Measurements from ENCODE around the gene GLB1L.
"Not testable (repeated sequence)": the region's sequence is repeated elsewhere in the genome, so short reads cannot be mapped to it uniquely, and the experiment has no call there.

The GLB1L gene

GRCh38 chr2:219206328-219207133 lies 38.7 kb downstream of the GLB1L start, which contains the start of gene ZFAND2B:
ZFAND2B (plus strand) TSS chr2:219206782; CDS start chr2:219206988, 206 bp downstream.
- Histone ChIP-seq H3K4me3 (replicated peaks; ENCODE audit: low read depth, low read length) (peak within 1 kb of the TSS; percentile 76), H3K36me3 (ENCODE audit: control insufficient read depth, insufficient read depth, low read length) (peaks cover 9% of the 10 kb centered on the region), H3K27me3 (replicated peaks; ENCODE audit: control insufficient read depth, insufficient read depth, low read length) (no peaks in the 10 kb centered on the region)
- TF ChIP-seq CTCF (IDR thresholded peaks at IDR 0.05; ENCODE audit: insufficient read depth, low read length, poor library complexity, severe bottlenecking), result no peak
- DNase-seq (ENCODE audit: extremely low read depth, insufficient read length), result peak; percentile 96

- no peak for TF ChIP-seq CTCF (IDR thresholded peaks at IDR 0.05; ENCODE audit: insufficient read depth, low read length, poor library complexity, severe bottlenecking)
- Histone ChIP-seq H3K36me3 (ENCODE audit: control insufficient read depth, insufficient read depth, low read length) (peaks cover 9% of the 10 kb centered on the region), H3K27me3 (replicated peaks; ENCODE audit: control insufficient read depth, insufficient read depth, low read length) (no peaks in the 10 kb centered on the region)
These were observed 39.3 kb downstream of the GLB1L start for GRCh38 chr2:219205981-219206327.

GRCh38 chr2:219205165-219205538 lies 40.1 kb downstream of the GLB1L start:
- peaks cover 9% of the 10 kb centered on the region for H3K36me3 ChIP-seq (ENCODE audit: control insufficient read depth, insufficient read depth, low read length)
- no peak for TF ChIP-seq CTCF (IDR thresholded peaks at IDR 0.05; ENCODE audit: insufficient read depth, low read length, poor library complexity, severe bottlenecking)
- no peak overlapping the region for H3K4me3 ChIP-seq (replicated peaks; ENCODE audit: low read depth, low read length)
- H3K27me3 ChIP-seq (replicated peaks; ENCODE audit: control insufficient read depth, insufficient read depth, low read length), result no peaks in the 10 kb centered on the region
- DNase-seq (ENCODE audit: extremely low read depth, insufficient read length), result no peak

More at GRCh38 chr2:219205981-219206327, 39.3 kb downstream of the GLB1L start:
- DNase-seq (ENCODE audit: extremely low read depth, insufficient read length), result no peak
- H3K4me3 ChIP-seq (replicated peaks; ENCODE audit: low read depth, low read length), result peak overlapping the region; percentile 64

GRCh38 chr2:219204425-219205164 lies 40.6 kb downstream of the GLB1L start:
- no peak for TF ChIP-seq CTCF (IDR thresholded peaks at IDR 0.05; ENCODE audit: insufficient read depth, low read length, poor library complexity, severe bottlenecking)
- Histone ChIP-seq H3K4me3 (replicated peaks; ENCODE audit: low read depth, low read length) (no peak overlapping the region), H3K36me3 (ENCODE audit: control insufficient read depth, insufficient read depth, low read length) (peaks cover 9% of the 10 kb centered on the region), H3K27me3 (replicated peaks; ENCODE audit: control insufficient read depth, insufficient read depth, low read length) (no peaks in the 10 kb centered on the region)
- no peak for DNase-seq (ENCODE audit: extremely low read depth, insufficient read length)

- not testable (repeated sequence) for DNase-seq (ENCODE audit: extremely low read depth, insufficient read length); H3K27me3 ChIP-seq (replicated peaks; ENCODE audit: control insufficient read depth, insufficient read depth, low read length); H3K36me3 ChIP-seq (ENCODE audit: control insufficient read depth, insufficient read depth, low read length); H3K4me3 ChIP-seq (replicated peaks; ENCODE audit: low read depth, low read length)
These were observed 43.9 kb downstream of the GLB1L start for GRCh38 chr2:219201331-219201730.

- not testable (repeated sequence) for H3K27me3 ChIP-seq (replicated peaks; ENCODE audit: control insufficient read depth, insufficient read depth, low read length); H3K36me3 ChIP-seq (ENCODE audit: control insufficient read depth, insufficient read depth, low read length); H3K4me3 ChIP-seq (replicated peaks; ENCODE audit: low read depth, low read length); DNase-seq (ENCODE audit: extremely low read depth, insufficient read length)
These were observed 44.5 kb downstream of the GLB1L start for GRCh38 chr2:219200502-219201326.
